Stimulated activated CD4-positive, alpha-beta T cell treated with anti-CD3 and anti-CD28 coated beads, Interleukin-15, amount 100 ng/mL, for 24 hours (primary cell): ENCODE results near the gene POLR2E.

ENCODE experiments used
- DNase-seq: peaks from one replicate; pipeline ENCODE4 v3.0.0-alpha.2; 2020

POLR2E gene

DNA sequence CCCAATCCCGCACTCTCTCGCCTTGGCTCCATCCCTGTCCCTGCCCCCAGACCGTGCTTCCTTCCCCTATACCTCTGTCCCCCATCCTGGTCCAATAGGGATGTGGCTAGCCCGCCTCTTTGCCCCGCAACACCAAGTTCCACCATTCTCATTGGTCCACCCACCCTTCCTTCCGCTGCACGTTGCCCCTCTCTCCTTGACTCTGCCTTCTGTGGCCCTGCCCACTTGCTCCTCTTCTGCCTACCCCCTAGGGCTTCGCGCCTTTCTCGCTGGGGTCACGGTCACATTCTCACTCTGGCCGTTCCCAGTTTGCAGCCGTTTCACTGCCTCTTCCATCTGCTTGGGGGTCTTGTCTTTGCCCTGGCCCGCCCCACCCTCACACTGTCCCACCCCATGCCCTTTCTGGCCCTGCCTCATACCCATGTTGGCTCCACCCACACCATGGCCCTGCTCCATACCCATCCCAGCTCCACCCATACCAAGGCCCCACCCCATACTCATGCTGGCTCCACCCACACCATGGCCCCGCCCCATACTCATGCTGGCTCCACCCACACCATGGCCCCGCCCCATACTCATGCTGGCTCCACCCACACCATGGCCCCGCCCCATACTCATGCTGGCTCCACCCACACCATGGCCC, 32.7 kb downstream of the POLR2E start:
- DNase-seq: no peak

- DNase-seq: no peak
Observed at GRCh38 chr19:1061987-1062386, 33.2 kb downstream of the POLR2E start.

GRCh38 chr19:1060689-1061088, 34.5 kb downstream of the POLR2E start:
- no peak for DNase-seq

DNA sequence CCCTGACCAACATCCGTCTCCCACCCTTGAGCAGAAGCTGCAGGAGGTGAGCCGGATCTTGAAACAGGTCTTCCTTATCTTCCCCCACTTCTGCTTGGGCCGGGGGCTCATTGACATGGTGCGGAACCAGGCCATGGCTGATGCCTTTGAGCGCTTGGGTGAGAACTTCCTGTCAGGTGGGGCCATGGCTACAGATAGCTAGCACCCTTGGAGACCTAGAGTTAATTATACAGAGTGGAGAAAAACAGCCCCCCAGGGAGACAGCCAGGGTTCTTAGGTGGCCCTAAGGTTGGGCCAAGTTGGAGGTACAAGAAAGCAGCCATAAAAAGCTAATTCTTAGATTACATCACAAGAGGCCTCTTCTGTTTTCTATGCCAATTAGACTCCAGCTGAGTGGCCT, 37.1 kb downstream of the POLR2E start:
- no peak for DNase-seq

- DNase-seq: no peak
Observed at GRCh38 chr19:1057176-1057855, 37.9 kb downstream of the POLR2E start.

- no peak for DNase-seq
Observed at GRCh38 chr19:1055886-1056620, 39.1 kb downstream of the POLR2E start.

DNA sequence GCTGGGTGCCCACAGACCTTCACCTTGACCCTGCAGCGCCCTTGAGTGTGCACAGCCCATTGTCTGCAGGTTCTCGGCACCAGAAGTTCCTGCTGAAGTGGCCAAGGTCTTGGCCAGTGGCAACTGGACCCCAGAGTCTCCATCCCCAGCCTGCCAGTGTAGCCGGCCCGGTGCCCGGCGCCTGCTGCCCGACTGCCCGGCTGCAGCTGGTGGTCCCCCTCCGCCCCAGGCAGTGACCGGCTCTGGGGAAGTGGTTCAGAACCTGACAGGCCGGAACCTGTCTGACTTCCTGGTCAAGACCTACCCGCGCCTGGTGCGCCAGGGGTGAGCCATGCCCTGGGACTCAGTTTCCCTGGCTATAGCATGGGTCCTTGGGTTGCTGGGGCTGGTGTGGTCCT, 40.1 kb downstream of the POLR2E start:
- no peak for DNase-seq

DNA sequence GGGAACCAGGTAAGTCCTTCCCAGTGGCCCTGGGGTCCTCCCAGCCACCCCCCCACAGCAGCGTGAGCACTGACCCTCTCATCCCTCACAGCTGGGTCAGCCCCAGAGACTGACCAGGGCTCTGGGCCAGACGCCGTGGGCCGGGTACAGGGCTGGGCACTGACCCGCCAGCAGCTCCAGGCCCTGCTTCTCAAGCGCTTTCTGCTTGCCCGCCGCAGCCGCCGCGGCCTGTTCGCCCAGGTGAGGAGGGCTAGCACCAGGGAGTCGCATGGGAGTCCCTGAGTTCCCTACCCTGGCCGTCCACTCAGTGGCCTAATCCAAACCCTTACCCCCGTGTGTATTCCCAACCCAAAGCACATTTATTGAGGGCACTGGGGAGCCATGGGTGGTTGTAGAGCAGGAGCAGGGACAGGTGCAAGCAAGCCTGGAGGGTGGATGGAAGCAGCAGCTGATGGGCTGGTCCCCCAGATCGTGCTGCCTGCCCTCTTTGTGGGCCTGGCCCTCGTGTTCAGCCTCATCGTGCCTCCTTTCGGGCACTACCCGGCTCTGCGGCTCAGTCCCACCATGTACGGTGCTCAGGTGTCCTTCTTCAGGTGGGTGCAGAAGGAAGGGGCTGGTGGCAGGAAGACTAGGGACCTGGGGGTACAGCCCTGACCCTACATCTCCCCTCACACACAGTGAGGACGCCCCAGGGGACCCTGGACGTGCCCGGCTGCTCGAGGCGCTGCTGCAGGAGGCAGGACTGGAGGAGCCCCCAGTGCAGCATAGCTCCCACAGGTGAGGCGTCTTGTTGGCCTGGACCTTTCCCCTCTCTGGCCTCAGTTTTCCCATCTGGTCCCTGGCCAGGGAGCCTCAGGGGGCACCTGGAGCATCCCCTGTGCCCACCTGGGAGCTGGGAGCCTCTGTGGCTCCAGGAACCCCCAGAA, 40.8 kb downstream of the POLR2E start:
- no peak for DNase-seq

GRCh38 chr19:1053176-1054101, 41.7 kb downstream of the POLR2E start:
- DNase-seq: no peak

GRCh38 chr19:1052349-1052975, 42.7 kb downstream of the POLR2E start:
- no peak for DNase-seq

GRCh38 chr19:1051791-1052190, 43.4 kb downstream of the POLR2E start:
- no peak for DNase-seq

GRCh38 chr19:1050989-1051788, 44.0 kb downstream of the POLR2E start:
- DNase-seq: no peak

DNA sequence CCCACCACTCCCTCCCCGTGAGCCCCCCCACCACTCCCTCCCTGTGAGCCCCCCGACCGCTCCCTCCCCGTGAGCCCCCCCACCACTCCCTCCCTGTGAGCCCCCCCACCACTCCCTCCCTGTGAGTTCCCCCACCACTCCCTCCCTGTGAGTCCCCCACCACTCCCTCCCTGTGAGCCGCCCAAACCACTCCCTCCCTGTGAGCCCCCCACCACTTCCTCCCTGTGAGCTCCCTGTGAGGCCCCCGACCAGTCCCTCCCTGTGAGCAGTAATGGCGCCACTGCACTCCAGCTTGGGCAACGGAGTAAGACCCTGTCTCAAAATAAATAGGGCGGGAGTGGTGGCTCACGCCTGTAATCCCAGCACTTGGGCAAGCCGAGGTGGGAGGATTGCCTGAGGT, 45.4 kb downstream of the POLR2E start:
- DNase-seq: no peak

DNA sequence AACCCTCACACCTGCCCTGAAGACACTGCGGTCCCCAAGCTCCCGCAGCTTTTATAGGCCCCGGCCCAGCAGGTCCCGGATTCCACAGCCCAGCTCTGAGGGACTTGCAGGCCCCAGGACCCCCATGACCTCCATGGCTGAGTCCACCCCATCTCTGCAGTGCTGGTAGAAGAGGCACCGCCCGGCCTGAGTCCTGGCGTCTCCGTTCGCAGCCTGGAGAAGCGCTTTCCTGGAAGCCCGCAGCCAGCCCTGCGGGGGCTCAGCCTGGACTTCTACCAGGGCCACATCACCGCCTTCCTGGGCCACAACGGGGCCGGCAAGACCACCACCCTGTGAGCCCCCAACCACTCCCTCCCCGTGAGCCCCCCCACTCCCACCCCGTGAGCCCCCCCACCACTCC, 46.1 kb downstream of the POLR2E start:
- no peak for DNase-seq

DNA sequence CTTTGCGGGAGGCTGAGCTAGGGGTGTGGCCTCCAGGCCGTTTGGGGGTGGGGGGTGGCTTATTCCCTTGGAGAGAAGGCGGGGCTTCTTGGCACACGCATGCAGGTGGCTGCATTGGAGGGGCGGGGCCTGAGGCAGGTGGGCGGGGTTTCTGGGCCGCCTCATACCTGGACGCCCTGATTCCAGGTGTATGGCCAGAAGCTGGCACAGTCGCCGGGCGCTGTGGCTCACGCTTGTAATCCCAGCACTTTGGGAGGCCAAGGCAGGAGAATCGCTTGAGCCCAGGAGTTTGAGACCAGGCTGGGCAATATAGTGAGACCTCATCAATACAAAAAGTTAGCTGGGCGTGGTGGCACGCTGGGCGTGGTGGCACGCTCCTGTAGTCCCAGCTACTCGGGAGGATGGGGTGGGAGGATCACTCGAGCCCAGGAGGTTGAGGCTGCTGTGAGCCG, 47.5 kb downstream of the POLR2E start:
- no peak for DNase-seq

DNA sequence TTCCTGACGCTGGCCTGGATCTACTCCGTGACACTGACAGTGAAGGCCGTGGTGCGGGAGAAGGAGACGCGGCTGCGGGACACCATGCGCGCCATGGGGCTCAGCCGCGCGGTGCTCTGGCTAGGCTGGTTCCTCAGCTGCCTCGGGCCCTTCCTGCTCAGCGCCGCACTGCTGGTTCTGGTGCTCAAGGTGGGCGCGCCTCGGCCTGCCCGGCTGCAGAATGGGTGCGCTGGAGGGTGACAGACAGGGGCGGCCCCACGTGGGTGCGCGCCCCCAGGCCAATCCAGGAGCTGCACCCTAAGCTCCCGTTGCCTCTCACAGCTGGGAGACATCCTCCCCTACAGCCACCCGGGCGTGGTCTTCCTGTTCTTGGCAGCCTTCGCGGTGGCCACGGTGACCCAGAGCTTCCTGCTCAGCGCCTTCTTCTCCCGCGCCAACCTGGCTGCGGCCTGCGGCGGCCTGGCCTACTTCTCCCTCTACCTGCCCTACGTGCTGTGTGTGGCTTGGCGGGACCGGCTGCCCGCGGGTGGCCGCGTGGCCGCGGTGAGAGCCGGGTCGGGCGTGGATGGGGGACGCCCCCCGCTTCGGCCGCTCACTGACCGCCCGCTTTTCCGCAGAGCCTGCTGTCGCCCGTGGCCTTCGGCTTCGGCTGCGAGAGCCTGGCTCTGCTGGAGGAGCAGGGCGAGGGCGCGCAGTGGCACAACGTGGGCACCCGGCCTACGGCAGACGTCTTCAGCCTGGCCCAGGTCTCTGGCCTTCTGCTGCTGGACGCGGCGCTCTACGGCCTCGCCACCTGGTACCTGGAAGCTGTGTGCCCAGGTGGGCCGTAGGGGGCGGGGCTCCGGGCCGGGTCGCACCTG, 48.1 kb downstream of the POLR2E start:
- no peak for DNase-seq

DNA sequence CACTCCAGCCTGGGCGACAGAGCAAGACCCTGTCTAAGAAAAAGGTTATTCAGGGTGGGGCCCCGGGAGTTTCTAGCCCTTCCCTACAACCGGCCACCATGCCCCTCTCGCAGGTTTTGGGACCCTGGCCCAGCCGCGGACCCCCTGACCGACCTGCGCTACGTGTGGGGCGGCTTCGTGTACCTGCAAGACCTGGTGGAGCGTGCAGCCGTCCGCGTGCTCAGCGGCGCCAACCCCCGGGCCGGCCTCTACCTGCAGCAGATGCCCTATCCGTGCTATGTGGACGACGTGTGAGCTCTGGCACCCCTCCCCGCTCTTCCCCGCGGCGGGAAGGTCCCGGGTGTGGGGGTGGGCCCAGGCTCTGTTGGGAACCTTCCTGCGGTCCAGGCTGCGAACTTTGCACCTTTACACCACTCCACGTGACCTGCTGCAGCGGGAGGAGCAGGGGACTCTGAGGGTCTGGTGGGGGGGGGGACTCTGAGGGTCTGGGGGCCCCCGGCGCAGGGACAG, 49.0 kb downstream of the POLR2E start:
- no peak for DNase-seq

DNA sequence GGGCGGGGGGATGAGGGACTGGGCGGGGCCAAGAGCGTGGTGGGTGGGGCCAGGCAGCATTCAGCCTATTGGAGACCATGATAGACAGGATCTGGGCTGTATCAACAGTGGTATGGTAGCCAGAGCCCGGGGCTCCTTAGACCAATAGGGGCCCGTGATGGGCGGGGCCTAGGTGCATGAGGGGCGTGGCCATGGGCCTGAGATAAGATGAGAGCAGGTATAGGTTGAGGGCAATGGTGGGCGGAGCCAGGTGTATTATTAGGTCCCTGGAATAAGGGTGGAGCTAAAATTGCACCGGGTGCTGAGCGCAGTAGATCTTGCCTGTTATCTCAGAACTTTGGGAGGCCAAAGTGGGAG, 50.0 kb downstream of the POLR2E start:
- DNase-seq: peak; percentile 80
